Lower leg skin (tissue), 4 donors: ENCODE results near the gene LRIG1. TPM values are rescaled to one million over a fixed set of nuclear protein-coding genes. Genes with fewer than 3 reads are reported as not detected.
A peak's percentile ranks its signal among the peaks of the same experiment; 100 is the strongest.

Experiments used
- DNase-seq, 2 donors: peaks; one replicate each; pipeline ENCODE4 v3.0.0-alpha.2; 2019; ENCODE audit warnings: low spot score in 2 of 2
- H3K4me3 ChIP-seq: fragments of 200-600 bp; sonication (generic); 2 replicates; pipeline ENCODE4 v1.5.1; 2017; ENCODE audit warnings: mild to moderate bottlenecking, low read depth; ENCODE audit not compliant: poor library complexity, severe bottlenecking
- CTCF ChIP-seq, 3 donors: fragments of 450-650 bp; IDR thresholded peaks; one replicate each; pipeline ENCODE4 v1.5.1; 2016; ENCODE audit warnings: antibody characterized with exemption in 3 of 3, mild to moderate bottlenecking in 3 of 3, moderate library complexity in 2 of 3
- POLR2A ChIP-seq, 2 donors: fragments of 450-650 bp; IDR thresholded peaks; one replicate each; pipeline ENCODE4 v1.6.1; 2016 to 2017; ENCODE audit warnings: antibody characterized with exemption in 2 of 2, mild to moderate bottlenecking in 1 of 2, moderate library complexity in 1 of 2
- WGBS, 2 donors: methylation state at CpG; one replicate each; pipeline ENCODE4 v1.1.5; 2018; 5-methylcytosine and 5-hydroxymethylcytosine counted together
- intact Hi-C: fragments of 100-400 bp; cut with DNase I; formaldehyde crosslinking; loops from one replicate; pipeline ENCODE4 v1.15.0; 2023; ENCODE audit warnings: low total_unique reads
- total RNA-seq, 4 donors: library from RNA; depleted of rRNA; stranded (reverse); fragments of >200 nt; gene quantifications; one replicate each; pipeline ENCODE4 v1.1.0, GENCODE V29; 2016

Gene LRIG1
- total RNA-seq, 4 donors from 2014 or later: 53.3 to 91.5 (median 69.8) TPM

- intact Hi-C loops: no loop called here
- no peak overlapping the region for H3K4me3 ChIP-seq
- no peak for TF ChIP-seq POLR2A (IDR thresholded peaks at IDR 0.05)
- TF ChIP-seq CTCF (IDR thresholded peaks at IDR 0.05): no peak
- peak in 1 of 2 donors; percentile 61 for DNase-seq
- WGBS, 2 donors: 92% methylated on average over 10 of the region's 10 CpGs
These were observed 101.1 kb downstream of the LRIG1 start for GRCh38 chr3:66399529-66400232.

DNA sequence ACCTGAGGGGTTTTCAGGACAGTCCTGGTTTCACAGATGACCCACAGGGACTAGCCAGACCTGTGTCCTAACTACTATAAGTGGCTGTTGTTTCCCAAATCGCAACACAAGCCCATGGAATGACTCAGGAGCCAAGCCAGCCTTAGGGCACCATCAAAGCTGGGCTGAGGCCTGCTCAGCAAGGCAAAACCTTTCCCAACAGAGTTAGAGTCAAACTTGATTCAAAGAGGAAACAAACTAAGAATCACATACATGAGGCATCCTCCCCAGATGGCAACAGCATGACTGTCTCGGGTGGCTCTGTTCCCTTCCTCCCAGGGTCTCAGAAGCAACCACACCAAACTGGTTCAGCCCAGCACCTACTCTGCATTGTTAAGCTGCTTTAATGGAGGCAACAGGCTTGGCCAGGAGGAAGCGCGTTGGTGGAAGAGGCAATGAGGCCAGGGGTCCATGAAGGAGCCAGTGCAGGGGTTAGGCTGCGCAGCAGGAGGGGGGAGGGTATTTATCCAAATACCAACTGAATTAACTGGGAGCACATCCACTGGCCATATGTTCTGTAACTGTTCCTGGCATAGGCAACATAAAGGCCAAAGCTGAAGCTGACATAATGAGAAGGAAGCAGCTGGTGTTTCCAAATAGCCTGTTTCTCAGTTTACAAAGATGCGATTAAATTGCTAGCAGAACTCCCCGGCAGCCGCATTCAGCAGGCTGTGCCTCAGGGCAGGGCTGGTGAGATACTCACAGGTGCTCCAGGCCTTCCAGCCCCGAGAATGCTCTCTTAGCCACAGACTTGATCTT, 102.4 kb downstream of the LRIG1 start:
- 73 to 80% methylated on average over 9 of the region's 9 CpGs for WGBS, 2 donors
- no peak for TF ChIP-seq POLR2A (IDR thresholded peaks at IDR 0.05)
- DNase-seq: peak in 1 of 2 donors; percentile 82
- H3K4me3 ChIP-seq: no peak overlapping the region
- intact Hi-C loops: no loop called here

GRCh38 chr3:66397745-66398144, 103.1 kb downstream of the LRIG1 start:
- no peak overlapping the region for H3K4me3 ChIP-seq
- DNase-seq: peak in 1 of 2 donors; percentile 82
- intact Hi-C loops: no loop called here
- TF ChIP-seq CTCF (IDR thresholded peaks at IDR 0.05) (no peak), POLR2A (IDR thresholded peaks at IDR 0.05) (no peak)
- WGBS, 2 donors: 30 to 50% methylated on average over 2 of the region's 2 CpGs

GRCh38 chr3:66396888-66397287, 103.9 kb downstream of the LRIG1 start:
- TF ChIP-seq CTCF (IDR thresholded peaks at IDR 0.05) (no peak), POLR2A (IDR thresholded peaks at IDR 0.05) (no peak)
- H3K4me3 ChIP-seq: no peak overlapping the region
- intact Hi-C loops: no loop called here
- peak in 1 of 2 donors; percentile 72 for DNase-seq
- 92 to 97% methylated on average over 7 to 9 of the region's 9 CpGs for WGBS, 2 donors

DNA sequence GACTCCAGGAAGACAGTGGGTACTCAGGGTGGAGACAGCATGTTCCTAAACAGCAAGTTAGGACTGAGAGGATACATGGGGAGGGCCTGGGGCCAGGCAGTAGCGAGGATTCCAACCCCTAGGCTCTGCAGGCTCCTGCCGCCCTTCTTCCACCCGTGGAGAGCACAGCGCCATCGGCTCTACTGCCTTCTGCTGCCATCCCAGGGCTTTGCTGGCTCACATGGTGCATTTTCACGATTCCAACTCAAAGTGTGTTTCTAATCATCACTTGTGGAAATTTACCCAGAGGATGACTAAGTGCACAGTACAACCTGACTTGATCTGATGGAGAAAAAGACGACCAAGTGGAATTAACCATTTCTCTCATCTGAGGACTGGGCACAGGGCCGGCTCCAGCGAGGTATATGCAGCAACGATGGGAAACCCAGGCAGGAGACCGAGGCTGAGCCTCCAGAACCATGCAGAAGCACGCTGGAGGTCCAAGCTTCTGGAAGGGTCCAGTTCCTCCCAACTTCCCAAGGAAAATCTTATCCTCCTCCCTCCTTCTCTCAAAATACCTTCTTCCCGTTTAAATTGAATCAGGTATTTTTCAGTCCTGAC, 104.6 kb downstream of the LRIG1 start:
- no peak for TF ChIP-seq CTCF (IDR thresholded peaks at IDR 0.05)
- no peak for TF ChIP-seq POLR2A (IDR thresholded peaks at IDR 0.05)
- WGBS, 2 donors: 78 to 85% methylated on average over 13 of the region's 13 CpGs
- intact Hi-C loops: no loop called here
- peak in 1 of 2 donors; percentile 68 for DNase-seq
- no peak overlapping the region for H3K4me3 ChIP-seq

DNA sequence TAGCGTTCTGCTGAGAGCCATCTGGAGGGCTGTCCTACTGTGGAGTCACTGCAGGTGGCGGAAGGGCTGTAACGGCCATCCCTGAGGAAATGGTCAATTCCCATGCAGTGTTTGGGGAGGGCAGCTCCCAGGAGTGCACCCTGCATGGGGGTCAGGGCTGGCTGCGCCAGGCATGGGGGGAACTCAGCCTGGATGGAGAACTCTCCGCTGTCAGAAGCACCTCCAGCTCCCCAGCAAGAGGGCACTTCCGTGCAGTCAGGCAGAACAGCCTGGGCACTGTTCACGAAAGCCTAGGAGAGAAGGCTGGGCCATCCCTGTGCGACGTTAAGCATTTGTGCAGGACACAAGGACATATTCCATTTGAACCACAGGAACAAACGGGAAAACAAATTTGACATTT, 105.2 kb downstream of the LRIG1 start:
- intact Hi-C loops: no loop called here
- H3K4me3 ChIP-seq: no peak overlapping the region
- WGBS, 2 donors: 94 to 95% methylated on average over 10 of the region's 10 CpGs
- DNase-seq: peak in 1 of 2 donors; percentile 60
- TF ChIP-seq CTCF (IDR thresholded peaks at IDR 0.05) (no peak), POLR2A (IDR thresholded peaks at IDR 0.05) (no peak)
